ENCODE data around the gene MYO5A.

The MYO5A gene

GRCh38 chr15:52284164-52284563 lies 244.5 kb downstream of the MYO5A start:
- DNase-seq: no peak

DNA sequence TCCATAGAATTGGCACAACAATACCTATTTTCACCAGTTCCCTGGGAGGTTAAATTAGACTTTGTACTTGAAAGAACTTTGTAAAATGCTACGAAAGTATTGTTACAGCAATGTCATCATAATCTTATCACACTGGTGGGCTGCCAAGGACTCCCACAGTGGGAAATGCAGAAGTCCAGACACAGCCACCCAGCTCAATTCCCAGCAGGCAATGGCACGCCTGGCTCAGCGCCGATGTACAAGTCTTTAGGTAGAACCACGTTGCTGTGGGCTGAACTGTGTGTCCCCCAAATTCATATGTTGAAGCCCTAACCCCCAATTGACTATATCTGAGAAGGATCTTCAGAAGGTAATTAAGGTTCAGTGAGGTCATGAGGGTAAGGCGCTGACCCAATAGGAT lies 245.4 kb downstream of the MYO5A start:
- DNase-seq: no peak

DNA sequence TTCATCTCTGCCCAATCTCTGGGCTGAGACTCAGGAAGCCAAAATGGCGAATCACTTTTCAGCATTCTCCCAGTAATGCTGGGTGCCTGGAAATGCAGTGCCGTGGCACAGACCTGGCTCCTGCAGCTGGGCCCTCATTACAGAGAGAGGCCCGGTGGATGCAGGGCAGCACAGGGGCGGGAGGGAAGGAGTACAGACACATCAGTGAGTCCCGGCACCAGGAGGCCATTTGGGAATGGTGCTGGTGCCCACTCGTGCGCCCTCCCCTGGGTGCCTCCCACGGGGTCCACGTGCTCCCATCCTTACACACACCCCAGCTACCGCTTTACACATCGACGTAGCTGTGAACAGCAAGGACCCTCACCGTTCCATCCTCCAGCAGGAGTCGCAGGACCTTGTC lies 246.3 kb downstream of the MYO5A start:
- DNase-seq: no peak

DNA sequence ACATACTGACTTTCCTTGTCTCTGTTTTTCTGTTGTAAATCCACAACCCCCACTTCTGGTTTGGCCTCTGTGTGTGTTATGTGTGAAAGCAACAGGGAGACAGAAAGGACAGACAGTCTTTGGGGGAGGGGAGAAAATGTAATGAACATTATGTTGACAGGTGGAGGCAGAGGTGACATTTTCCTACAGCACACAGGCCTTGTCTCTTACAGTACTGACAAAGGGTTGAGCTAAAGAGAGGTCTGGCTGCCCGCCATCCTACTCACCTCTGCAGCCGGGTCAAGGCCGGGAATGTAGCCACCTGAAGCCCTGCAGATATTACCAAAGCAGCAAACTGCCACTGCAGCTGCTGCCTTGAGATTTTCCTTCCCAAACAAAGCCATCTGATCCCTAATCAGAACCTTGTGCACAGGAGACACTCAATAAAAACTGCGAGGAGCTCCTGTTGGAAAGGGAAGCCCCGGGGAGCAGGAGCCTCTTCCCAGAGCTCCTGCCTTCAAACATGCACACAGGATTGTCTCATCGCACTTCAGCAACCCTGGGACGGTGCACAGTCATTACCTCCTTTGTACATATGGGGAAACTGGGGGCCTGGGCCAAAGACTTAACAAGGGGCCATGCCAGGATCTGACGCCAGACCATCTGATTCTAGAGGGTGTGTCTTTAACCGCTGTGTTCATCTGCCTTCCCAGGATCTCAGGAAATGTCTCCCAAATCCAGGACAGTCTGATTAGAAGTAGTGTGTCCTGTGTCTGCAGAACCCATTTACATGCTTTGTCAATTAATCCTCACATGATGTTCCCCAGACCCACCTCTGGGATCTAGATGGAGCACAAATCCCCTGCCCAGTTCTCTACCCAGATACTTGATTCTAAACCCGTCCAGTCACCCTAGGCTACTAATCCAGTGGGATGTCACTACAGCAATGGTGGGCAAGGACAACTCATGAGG lies 247.3 kb downstream of the MYO5A start:
- no peak for DNase-seq

- DNase-seq: no peak
Observed at GRCh38 chr15:52280326-52281084, 248.2 kb downstream of the MYO5A start.

- no peak for DNase-seq
Observed at GRCh38 chr15:52278636-52279367, 249.9 kb downstream of the MYO5A start.

DNA sequence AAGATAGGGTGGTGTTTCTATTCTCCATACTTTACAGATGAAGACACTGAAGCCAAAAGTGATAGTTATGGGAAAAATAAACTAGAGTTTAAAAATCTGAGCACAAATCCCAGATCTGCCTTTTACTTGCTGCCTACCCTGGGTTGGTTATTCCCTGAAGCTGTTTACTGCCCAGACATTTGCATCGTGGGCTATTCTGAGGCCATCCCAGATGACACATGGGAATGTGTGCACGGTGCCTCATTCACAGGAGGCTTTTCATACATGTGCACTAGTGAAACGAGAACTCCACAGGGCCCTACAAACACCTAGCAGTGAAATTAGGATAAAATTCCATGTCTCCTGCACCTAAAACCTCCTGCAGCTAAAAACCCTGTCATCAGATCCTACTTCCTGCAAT lies 250.5 kb downstream of the MYO5A start:
- DNase-seq: no peak

GRCh38 chr15:52277575-52277974 lies 251.1 kb downstream of the MYO5A start:
- DNase-seq: no peak

- DNase-seq: no peak
Observed at GRCh38 chr15:52276256-52276770, 252.4 kb downstream of the MYO5A start.

- DNase-seq: no peak
Observed at GRCh38 chr15:52263563-52264282, 265.0 kb downstream of the MYO5A start.

- no peak for DNase-seq
Observed at GRCh38 chr15:52262364-52262763, 266.3 kb downstream of the MYO5A start.

DNA sequence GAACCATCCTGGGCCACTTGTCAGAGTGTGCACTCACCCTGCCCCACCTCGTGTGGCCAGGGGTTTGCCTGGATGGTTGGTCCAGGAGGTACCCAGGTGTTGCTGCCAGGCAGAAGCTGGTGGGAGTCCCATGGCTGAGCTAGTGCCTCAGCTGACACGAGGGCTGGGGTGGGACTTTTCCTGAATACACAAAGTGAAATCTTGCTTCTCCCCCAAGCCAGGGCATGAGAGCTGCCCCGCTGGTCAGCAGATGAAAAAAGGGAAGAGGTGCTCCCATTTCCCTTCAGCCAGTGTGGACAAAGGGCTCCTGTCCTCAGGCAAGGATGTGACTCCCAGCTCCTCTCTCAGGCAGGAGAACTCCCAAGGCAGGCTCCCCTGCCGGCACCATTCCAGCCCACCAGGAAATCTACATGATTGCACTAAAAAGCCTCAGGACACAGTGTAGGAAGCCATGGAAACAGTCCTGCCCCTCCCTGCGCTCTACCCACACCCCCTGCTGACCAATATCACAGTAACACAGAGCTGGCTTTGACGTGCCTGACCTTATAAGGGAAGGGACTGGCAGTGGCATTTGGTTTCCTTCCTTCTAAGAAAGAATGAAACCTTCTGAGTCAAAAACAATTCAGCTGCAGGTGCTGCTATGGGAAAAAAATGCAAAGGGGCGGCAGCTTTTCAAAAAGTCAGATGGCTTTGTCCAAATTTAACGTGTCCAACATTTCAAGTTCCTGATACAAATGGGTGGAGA lies 267.0 kb downstream of the MYO5A start:
- DNase-seq: no peak

DNA sequence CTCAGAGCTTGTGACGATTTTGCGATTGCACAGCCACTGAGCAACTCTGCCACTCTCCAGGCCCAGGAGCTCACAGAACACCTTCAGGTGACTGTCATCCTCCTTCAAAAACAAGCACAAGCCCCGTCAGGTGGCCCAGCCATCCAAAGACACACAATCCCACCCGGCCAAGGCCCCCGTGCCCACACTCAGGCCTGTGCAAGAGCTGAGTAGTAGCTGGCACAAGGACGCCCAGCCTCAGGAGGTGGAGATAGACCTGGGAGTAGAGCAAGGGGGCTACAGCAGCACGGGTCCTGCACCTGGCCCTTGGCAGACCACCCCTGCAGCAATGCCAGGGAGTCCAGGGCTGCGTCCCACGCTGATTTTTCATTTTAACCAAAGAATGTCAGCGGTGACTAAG lies 267.7 kb downstream of the MYO5A start:
- no peak for DNase-seq

DNA sequence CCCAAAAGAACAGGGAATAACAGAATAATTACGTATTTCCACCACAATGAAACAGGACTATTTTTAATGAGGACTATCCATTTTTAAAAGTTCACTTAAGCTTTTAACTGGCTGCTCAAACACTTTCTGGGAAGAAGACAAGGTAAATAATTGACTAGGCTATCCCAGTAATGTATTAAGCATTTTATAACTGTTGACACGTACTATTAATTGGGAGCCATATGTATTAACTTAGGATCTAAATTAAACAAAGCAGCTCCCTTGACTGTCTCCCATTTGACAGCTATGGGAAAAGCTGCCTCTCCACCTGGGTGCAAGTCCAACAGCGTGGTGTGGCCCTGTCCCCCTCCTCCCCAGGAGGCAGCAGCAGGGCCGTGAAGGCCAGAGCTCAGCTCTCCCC lies 269.2 kb downstream of the MYO5A start:
- DNase-seq: no peak

DNA sequence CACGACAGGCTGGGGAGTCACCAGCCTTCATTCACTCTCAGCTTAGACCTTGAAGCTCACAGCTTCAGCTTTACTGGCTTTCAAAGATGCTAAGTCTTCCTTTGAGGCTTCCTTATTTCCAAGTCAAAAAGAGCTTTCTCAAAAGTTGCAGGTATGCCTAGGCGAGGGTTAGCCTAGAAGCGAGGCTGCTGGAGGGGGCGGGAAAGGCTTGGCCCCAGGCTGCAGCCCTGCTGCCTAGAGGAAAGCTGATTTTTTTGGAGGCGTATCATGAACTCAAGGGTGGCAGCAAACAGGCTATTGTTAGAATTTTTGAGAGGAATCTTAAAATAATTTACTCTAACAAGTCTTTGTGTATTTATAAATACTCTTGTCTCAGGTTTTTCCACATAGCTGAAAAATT lies 270.2 kb downstream of the MYO5A start:
- no peak for DNase-seq

DNA sequence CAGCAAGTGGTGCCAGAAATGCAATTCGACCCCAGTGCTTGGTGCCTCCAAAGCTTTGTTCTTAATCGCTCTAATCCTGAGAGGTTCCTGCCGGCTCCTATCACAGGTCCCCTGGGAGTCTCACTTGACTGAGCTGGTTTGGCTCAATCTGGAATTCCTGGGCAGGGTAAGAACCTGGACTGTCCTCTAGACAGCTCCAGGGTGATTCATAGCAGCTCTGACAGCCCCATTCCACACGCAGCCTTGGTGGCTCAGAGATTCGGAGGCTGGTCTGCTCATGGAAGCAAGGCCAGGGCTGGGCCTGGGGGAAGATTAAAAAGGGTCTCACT lies 271.0 kb downstream of the MYO5A start:
- no peak for DNase-seq
